Measurements from ENCODE around the gene USP32. TPM values are rescaled to one million over a fixed set of nuclear protein-coding genes. Genes with fewer than 3 reads are reported as not detected.

Gene USP32
- total RNA-seq, 1 donor from 2014 or later = 53.6 TPM

GRCh38 chr17:60372790-60373483 lies 19.0 kb downstream of the USP32 start:
- no peak for DNase-seq (ENCODE audit: extremely low spot score, unreplicated experiment)
- Mint-ChIP-seq H3K36me3 (ENCODE audit: unreplicated experiment) (peaks cover 6% of the 10 kb centered on the region), H3K4me3 (ENCODE audit: unreplicated experiment) (no peak overlapping the region), H3K27me3 (ENCODE audit: unreplicated experiment) (no peaks in the 10 kb centered on the region), H3K9me3 (ENCODE audit: unreplicated experiment) (no peaks in the 10 kb centered on the region), H3K27ac (ENCODE audit: unreplicated experiment) (no peak overlapping the region), H3K4me1 (ENCODE audit: unreplicated experiment) (peaks cover 11% of the 10 kb centered on the region)
- no peak for TF ChIP-seq CTCF (IDR thresholded peaks at IDR 0.05)

- Mint-ChIP-seq H3K36me3 (ENCODE audit: unreplicated experiment) (peaks cover 5% of the 10 kb centered on the region), H3K4me1 (ENCODE audit: unreplicated experiment) (peaks cover 14% of the 10 kb centered on the region), H3K9me3 (ENCODE audit: unreplicated experiment) (no peaks in the 10 kb centered on the region), H3K27ac (ENCODE audit: unreplicated experiment) (no peak overlapping the region), H3K27me3 (ENCODE audit: unreplicated experiment) (no peaks in the 10 kb centered on the region), H3K4me3 (ENCODE audit: unreplicated experiment) (no peak overlapping the region)
- no peak for DNase-seq (ENCODE audit: extremely low spot score, unreplicated experiment)
- TF ChIP-seq CTCF (IDR thresholded peaks at IDR 0.05) = no peak
Measured at GRCh38 chr17:60371818-60372510, 20.0 kb downstream of the USP32 start.

- Mint-ChIP-seq H3K4me3 (ENCODE audit: unreplicated experiment) (no peak overlapping the region), H3K9me3 (ENCODE audit: unreplicated experiment) (no peaks in the 10 kb centered on the region), H3K27me3 (ENCODE audit: unreplicated experiment) (no peaks in the 10 kb centered on the region), H3K36me3 (ENCODE audit: unreplicated experiment) (peaks cover 3% of the 10 kb centered on the region), H3K27ac (ENCODE audit: unreplicated experiment) (no peak overlapping the region), H3K4me1 (ENCODE audit: unreplicated experiment) (peaks cover 14% of the 10 kb centered on the region)
- TF ChIP-seq CTCF (IDR thresholded peaks at IDR 0.05) = no peak
- DNase-seq (ENCODE audit: extremely low spot score, unreplicated experiment) = no peak
Measured at GRCh38 chr17:60371416-60371815, 20.5 kb downstream of the USP32 start.

GRCh38 chr17:60369727-60370126 lies 22.2 kb downstream of the USP32 start:
- Mint-ChIP-seq H3K27ac (ENCODE audit: unreplicated experiment) (no peak overlapping the region), H3K36me3 (ENCODE audit: unreplicated experiment) (no peaks in the 10 kb centered on the region), H3K4me3 (ENCODE audit: unreplicated experiment) (no peak overlapping the region), H3K4me1 (ENCODE audit: unreplicated experiment) (peaks cover 14% of the 10 kb centered on the region), H3K27me3 (ENCODE audit: unreplicated experiment) (no peaks in the 10 kb centered on the region), H3K9me3 (ENCODE audit: unreplicated experiment) (no peaks in the 10 kb centered on the region)
- no peak for TF ChIP-seq CTCF (IDR thresholded peaks at IDR 0.05)
- DNase-seq (ENCODE audit: extremely low spot score, unreplicated experiment) = no peak

- DNase-seq (ENCODE audit: extremely low spot score, unreplicated experiment) = no peak
- Mint-ChIP-seq H3K4me3 (ENCODE audit: unreplicated experiment) (no peak overlapping the region), H3K9me3 (ENCODE audit: unreplicated experiment) (no peaks in the 10 kb centered on the region), H3K36me3 (ENCODE audit: unreplicated experiment) (peaks cover 6% of the 10 kb centered on the region), H3K27me3 (ENCODE audit: unreplicated experiment) (no peaks in the 10 kb centered on the region), H3K4me1 (ENCODE audit: unreplicated experiment) (peaks cover 9% of the 10 kb centered on the region), H3K27ac (ENCODE audit: unreplicated experiment) (no peak overlapping the region)
- TF ChIP-seq CTCF (IDR thresholded peaks at IDR 0.05) = no peak
Measured at GRCh38 chr17:60363700-60364405, 28.1 kb downstream of the USP32 start.

Data from osteocyte (in vitro differentiated cells).